Keratinocyte (primary cell): ENCODE results near the gene RMND5A.

Experiments used
- EZH2 ChIP-seq: IDR thresholded peaks from one replicate; pipeline ENCODE4 v1.6.1; 2012; ENCODE audit warnings: inconsistent platforms, mild to moderate bottlenecking, low read length, moderate library complexity
- TF ChIP-seq, protein P1 (sequence below), 3 experiments: IDR thresholded peaks in 1 of 3; conservative IDR thresholded peaks in 1 of 3; optimal IDR thresholded peaks in 1 of 3; 2 replicates in 2 of 3; 3 replicates in 1 of 3; pipeline versions ENCODE3 to v1.5.1; 2011; ENCODE audit warnings: low read length in 3 of 3, mild to moderate bottlenecking in 3 of 3, moderate library complexity in 2 of 3, control low read depth in 1 of 3, inconsistent platforms in 1 of 3; ENCODE audit not compliant: insufficient read depth in 2 of 3; ENCODE audit errors: extremely low read depth in 1 of 3

- TF ChIP-seq, protein P1, sequence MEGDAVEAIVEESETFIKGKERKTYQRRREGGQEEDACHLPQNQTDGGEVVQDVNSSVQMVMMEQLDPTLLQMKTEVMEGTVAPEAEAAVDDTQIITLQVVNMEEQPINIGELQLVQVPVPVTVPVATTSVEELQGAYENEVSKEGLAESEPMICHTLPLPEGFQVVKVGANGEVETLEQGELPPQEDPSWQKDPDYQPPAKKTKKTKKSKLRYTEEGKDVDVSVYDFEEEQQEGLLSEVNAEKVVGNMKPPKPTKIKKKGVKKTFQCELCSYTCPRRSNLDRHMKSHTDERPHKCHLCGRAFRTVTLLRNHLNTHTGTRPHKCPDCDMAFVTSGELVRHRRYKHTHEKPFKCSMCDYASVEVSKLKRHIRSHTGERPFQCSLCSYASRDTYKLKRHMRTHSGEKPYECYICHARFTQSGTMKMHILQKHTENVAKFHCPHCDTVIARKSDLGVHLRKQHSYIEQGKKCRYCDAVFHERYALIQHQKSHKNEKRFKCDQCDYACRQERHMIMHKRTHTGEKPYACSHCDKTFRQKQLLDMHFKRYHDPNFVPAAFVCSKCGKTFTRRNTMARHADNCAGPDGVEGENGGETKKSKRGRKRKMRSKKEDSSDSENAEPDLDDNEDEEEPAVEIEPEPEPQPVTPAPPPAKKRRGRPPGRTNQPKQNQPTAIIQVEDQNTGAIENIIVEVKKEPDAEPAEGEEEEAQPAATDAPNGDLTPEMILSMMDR (optimal IDR thresholded peaks at IDR 0.05 in 1 of 3, IDR thresholded peaks at IDR 0.05 in 1 of 3, conservative IDR thresholded peaks at IDR 0.05 in 1 of 3; ENCODE audit: extremely low read depth in 1 of 3, insufficient read depth in 2 of 3, low read length in 3 of 3), result no peak
- no peak for TF ChIP-seq EZH2
Measured at GRCh38 chr2:86785456-86785855, 65.4 kb downstream of the RMND5A start.
